ENCODE measurements around the gene TAAR2. TPM values are rescaled to one million over a fixed set of nuclear protein-coding genes. Genes with fewer than 3 reads are reported as not detected.
A peak's percentile ranks its signal among the peaks of the same experiment; 100 is the strongest.

TAAR2 gene
- total and polyA plus RNA-seq, 11 donors = not detected

- Histone ChIP-seq H3K27me3 (peaks cover 0 to 12% (median 0%) of the 10 kb centered on the region in 9 donors), H3K27ac (no peak overlapping the region), H3K36me3 (no peaks in the 10 kb centered on the region), H3K4me3 (no peak overlapping the region), H3K4me1 (no peaks in the 10 kb centered on the region), H3K9me3 (no peaks in the 10 kb centered on the region)
- WGBS, 4 donors = 73 to 85% (median 79%) methylated on average over 1 of the region's 1 CpG
- DNase-seq (no peak), ATAC-seq (no peak)
- intact Hi-C loops (cut with DNase I) = no loop called here
- TF ChIP-seq POLR2A (IDR thresholded peaks at IDR 0.05) (no peak), CTCF (IDR thresholded peaks at IDR 0.05) (no peak)
These were observed 33.7 kb downstream of the TAAR2 start for GRCh38 chr6:132590362-132590761.

GRCh38 chr6:132589454-132589853 is 34.6 kb downstream of the TAAR2 start, which contains the start of gene TAAR5:
TSS of gene TAAR5 (minus strand) at chr6:132589741. CDS start at chr6:132589686, 55 bp downstream.
- intact Hi-C loops (cut with DNase I) = no loop called here
- TF ChIP-seq CTCF (IDR thresholded peaks at IDR 0.05) (no peak), POLR2A (IDR thresholded peaks at IDR 0.05) (no peak)
- no peaks in the 10 kb centered on the region for H3K36me3 ChIP-seq
- no peak within 1 kb of the TSS for H3K27ac ChIP-seq
- 42 to 79% (median 70%) methylated on average over 5 of the region's 5 CpGs for WGBS, 4 donors
- H3K9me3 ChIP-seq = no peaks in the 10 kb centered on the region
- no peak for DNase-seq
- H3K27me3 ChIP-seq = peaks cover 0 to 12% (median 0%) of the 10 kb centered on the region in 9 donors
- H3K4me3 ChIP-seq = no peak within 1 kb of the TSS
- ATAC-seq = no peak
- H3K4me1 ChIP-seq = no peaks in the 10 kb centered on the region

GRCh38 chr6:132587424-132587823 is 36.7 kb downstream of the TAAR2 start:
- Histone ChIP-seq H3K4me1 (no peaks in the 10 kb centered on the region), H3K27ac (no peak overlapping the region), H3K27me3 (peaks cover 0 to 12% (median 0%) of the 10 kb centered on the region in 9 donors), H3K4me3 (no peak overlapping the region), H3K9me3 (no peaks in the 10 kb centered on the region), H3K36me3 (no peaks in the 10 kb centered on the region)
- no peak for TF ChIP-seq POLR2A (IDR thresholded peaks at IDR 0.05)
- TF ChIP-seq CTCF (IDR thresholded peaks at IDR 0.05) = no peak
- 58 to 66% (median 61%) methylated on average over 2 of the region's 2 CpGs for WGBS, 4 donors
- DNase-seq = no peak
- intact Hi-C loops (cut with DNase I) = no loop called here
- ATAC-seq = peak in 1 of 4 donors; percentile 65

GRCh38 chr6:132584698-132585097 is 39.4 kb downstream of the TAAR2 start:
- WGBS, 4 donors = 70 to 87% (median 80%) methylated on average over 1 of the region's 1 CpG
- peaks cover 0 to 6% (median 0%) of the 10 kb centered on the region in 12 donors for H3K9me3 ChIP-seq
- ATAC-seq = no peak

More at GRCh38 chr6:132584698-132585097, 39.4 kb downstream of the TAAR2 start:
- intact Hi-C loops (cut with DNase I) = no loop called here
- Histone ChIP-seq H3K36me3 (no peaks in the 10 kb centered on the region), H3K4me1 (no peaks in the 10 kb centered on the region), H3K27ac (no peak overlapping the region), H3K4me3 (no peak overlapping the region), H3K27me3 (peaks cover 0 to 4% (median 0%) of the 10 kb centered on the region in 9 donors)
- TF ChIP-seq CTCF (IDR thresholded peaks at IDR 0.05) (no peak), POLR2A (IDR thresholded peaks at IDR 0.05) (no peak)
- no peak for DNase-seq
